Measurements from ENCODE around the gene SHOC2.

Gene SHOC2

GRCh38 chr10:110919349-110919931 is at the start of gene SHOC2:
SHOC2 (plus strand) TSS chr10:110919604; CDS start chr10:110964359, 44,755 bp downstream.
- DNase-seq (ENCODE audit: low read depth), result peak; percentile 75

DNA sequence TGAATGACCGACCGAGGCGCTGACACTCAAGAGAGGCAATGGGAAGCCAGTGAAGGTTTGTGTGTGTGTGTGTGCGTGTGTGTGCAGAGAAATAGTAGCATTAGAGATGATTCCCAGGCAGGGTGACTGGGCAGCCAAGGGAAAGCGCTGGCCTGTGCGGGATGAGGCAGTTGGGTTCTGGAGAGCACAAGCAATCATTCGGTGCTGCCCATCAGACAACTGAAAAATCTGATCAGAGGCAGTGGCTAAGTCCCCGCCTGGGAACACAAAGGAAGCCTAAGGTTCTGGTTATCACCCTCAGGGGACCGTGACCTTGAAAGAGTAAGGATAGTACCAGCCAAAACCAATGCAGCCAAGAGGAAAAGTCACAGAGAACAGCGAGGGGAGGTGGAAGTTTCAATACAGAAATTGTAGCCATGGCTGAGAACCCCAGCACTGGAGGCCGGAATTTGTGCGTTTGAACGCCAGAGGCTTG is 48.5 kb upstream of the SHOC2 start:
- no peak for DNase-seq (ENCODE audit: low read depth)

DNA sequence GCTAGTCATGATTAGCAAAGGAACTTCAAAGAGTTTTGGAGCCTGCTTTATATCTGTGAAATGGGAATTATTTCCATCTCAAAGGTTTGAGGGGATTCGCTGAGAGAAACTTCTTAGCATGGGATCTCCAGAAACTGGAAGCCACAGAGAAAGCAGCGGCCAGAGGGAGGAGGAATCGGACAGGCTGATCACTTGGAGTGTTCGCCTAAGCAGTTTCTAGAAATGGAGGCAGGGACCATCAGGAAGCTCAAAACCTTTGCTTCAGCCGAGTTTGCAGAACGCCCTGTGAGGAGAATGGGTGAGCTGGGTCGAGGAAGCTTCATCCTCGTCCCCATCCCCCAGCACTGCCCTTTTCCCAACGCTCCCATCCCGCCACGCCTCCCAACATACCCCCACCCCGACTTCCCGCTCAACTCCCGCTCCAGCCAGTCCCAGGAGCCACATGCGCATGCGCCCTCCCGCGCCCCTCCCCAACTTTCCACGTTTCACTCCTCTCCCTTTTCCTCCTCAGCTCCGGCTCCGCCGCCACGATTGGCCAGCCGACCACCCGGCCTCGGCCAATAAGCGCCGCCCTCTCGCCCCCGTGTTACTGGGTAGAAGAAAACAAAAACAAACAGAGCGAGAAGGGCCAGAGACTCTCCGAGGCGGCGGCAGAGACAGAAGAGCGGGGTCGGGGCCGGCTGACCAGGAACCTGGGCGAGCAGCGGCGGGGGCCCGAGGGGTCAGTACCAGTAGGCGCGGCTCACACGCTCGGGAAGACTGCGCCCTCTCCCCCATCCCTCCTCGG is 47.9 kb upstream of the SHOC2 start, which contains the start of gene PDCD4:
PDCD4 (plus strand) TSS at position 631 of the 787 bp plus-strand sequence. CDS start 4,100 bp downstream, outside the sequence.
- peak; percentile 96 for DNase-seq (ENCODE audit: low read depth)

- peak; percentile 93 for DNase-seq (ENCODE audit: low read depth)
Observed at GRCh38 chr10:110872145-110872983, 47.0 kb upstream of the SHOC2 start.

DNA sequence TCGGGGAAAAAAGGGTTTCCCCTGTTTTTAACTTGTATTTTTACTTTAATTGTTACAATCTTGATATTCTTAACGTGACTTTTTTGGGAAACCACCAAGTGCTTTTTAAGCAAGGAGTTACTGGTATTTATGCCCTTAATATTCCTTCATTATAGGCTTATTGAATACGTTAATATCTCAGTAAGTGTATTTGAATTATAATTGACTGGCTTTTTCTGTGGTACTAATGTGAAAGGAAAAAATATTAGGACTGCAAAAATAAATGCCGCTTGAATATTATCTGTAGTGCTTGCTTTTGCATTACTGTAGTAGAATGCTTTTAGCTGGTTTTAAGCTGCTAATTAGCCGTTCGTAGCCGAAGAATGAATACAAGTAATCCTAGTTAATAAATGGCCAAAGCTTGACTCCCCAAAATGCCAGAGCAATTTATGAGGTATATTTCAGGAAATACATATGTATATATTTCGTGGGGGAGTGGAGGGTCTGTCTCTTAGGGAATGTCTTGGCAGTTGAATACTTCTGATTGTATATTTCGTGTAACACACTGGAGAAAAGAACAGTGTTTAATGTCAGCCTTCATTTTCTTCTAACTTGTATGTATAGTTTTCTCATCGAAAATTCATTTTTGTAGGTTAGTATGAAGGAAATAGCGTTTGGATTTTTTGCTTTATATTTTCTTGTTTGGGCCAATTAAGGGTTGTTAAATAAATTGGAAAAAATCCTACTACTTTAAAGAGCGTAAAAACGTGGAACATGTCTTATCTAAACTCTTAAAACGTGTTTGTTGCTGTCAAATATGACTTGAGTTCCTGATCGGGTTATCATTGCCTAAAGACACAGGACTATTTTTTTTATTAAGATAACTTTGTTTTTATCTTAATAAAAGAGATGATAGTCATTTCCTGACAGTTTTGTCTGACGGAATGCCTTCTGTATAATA is 46.1 kb upstream of the SHOC2 start:
- DNase-seq (ENCODE audit: low read depth), result no peak

DNA sequence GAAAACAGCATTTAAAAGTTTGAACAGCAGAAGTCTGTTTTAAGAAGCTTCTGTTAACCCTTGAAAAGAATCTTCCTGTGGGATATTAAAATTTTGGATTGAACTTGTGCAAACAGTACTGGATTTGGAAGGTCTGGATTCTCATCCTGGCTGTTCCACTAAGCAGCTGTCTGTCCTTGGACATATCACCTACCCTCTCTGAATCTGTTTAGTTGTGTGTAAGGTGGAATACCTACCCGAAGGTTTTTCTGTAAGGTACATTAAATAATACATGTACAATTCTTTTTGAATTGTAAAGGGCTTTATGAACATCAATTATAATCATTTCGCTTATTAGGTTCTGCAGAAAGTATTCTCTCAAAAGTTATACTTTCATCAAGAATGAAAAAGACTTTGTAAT is 45.5 kb upstream of the SHOC2 start:
- no peak for DNase-seq (ENCODE audit: low read depth)

GRCh38 chr10:110876000-110876399 is 43.4 kb upstream of the SHOC2 start:
- DNase-seq (ENCODE audit: low read depth), result no peak

DNA sequence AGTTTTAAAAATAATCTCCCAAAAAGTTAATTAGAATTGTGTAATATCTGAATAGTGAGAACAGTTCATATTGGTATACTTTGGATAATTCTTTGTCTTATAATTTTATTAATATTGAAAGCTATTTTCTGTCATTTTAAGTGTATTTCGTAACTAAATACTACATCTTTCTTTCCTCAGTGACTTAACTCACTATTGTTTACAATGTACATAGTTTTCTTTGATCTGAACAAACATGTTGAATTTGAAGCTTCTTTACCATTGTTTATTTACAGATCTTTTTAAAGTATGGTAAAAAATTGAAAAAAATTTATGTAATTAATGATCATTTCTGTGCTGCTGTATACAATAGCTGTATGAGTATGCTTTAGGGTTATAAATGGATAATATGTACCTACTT is 42.6 kb upstream of the SHOC2 start:
- DNase-seq (ENCODE audit: low read depth), result no peak

DNA sequence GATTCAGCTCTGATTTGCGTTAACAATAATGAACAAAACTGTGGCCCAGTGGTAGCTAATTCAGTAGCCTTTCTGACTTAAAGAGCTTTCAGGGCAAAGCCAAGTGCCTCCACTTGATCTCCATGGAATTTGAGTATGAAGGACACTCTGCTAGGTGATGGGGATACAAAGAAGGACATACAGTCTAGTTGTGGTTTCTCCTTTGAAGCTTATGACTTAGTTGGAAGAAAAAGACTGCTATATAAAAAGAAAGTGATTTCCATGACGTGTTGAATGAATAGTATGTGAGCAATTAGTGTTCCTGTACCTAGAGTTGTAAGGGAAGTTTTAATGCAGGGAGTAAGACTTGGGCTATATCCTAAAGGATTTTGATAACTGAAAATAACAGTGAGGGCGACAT is 39.4 kb upstream of the SHOC2 start:
- no peak for DNase-seq (ENCODE audit: low read depth)

- DNase-seq (ENCODE audit: low read depth), result no peak
Observed at GRCh38 chr10:110881247-110881646, 38.2 kb upstream of the SHOC2 start.

DNA sequence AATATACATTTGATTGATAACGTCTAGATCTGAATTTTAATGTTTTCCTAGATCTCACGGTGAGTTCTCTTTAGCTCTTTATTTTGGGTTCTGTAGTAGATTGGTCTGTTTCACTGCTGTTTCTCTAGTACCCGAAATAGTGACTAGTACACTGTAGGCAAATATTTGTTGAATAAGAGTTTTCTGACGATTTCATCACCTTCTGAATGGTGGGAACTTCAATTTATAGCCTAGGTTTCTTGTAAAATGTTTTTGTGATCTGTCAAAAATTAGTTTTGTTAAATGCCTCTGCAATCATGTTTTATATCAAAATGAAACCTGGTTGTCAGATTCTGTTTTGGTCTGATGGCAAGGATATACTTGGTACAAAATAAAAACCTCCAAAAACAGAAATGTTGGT is 37.5 kb upstream of the SHOC2 start:
- no peak for DNase-seq (ENCODE audit: low read depth)

DNA sequence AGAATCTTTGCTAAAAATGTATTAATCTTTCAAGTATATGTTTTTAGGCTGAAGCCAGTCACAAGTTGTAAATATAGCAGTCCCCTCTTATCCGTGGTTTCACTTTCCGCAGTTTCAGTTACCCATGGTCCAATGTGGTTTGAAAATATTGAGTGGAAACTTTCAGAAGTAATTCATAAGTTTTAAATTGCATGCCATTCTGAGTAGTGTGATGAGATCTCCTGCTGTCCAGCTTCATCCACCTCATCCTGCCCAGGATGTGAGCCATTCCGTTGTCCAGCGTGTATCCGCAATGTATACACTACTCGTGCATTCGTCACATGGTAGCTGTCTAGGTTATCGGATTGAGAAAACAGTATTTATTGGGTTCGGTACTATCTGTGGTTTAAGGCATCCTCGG is 35.5 kb upstream of the SHOC2 start:
- DNase-seq (ENCODE audit: low read depth), result no peak

- DNase-seq (ENCODE audit: low read depth), result no peak
Observed at GRCh38 chr10:110885932-110886674, 33.3 kb upstream of the SHOC2 start.

GRCh38 chr10:110887560-110887959 is 31.8 kb upstream of the SHOC2 start:
- DNase-seq (ENCODE audit: low read depth), result no peak

- no peak for DNase-seq (ENCODE audit: low read depth)
Observed at GRCh38 chr10:110892602-110893288, 26.7 kb upstream of the SHOC2 start.

GRCh38 chr10:110893559-110894179 is 25.7 kb upstream of the SHOC2 start:
- DNase-seq (ENCODE audit: low read depth), result peak; percentile 44

DNA sequence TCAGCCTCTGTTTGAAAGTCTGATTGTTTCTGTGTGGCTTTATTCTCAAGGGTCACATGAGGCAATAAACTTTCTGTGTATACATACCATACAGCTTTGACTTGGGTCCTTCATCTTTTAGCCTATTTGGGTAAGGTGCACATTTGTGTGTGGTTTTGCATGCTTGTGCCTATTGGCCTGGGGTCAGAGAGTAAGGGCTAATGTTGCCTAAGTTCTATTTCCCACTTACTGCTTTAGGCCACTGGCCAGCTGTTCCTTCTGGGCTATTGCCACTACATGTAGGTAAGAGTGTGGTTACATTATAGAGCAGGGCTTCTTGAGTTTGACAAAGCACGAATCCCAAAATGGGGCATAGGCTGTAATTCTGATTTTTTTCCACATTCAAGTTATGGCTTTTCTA is 22.2 kb upstream of the SHOC2 start:
- no peak for DNase-seq (ENCODE audit: low read depth)

DNA sequence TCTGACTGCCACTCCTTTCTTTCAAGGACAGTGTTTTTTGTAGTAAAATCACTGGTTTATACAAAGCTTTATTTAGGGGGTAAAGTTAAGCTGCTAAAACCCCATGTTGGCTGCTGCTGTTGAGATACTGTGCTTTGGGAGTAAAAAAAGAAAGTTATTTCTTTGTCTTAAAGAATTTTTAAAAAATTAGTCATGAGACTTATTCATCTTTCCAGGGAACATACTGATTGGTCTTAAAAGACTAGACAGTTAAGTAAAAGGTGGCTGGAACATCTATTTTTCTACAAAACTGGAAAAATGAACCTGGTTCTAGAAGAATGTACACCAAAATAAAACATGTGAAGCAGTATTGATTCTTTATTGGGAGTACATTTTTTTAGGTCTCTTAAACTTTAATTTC is 21.0 kb upstream of the SHOC2 start:
- DNase-seq (ENCODE audit: low read depth), result peak; percentile 13

- no peak for DNase-seq (ENCODE audit: low read depth)
Observed at GRCh38 chr10:110900983-110901382, 18.4 kb upstream of the SHOC2 start.
